ENCODE data around the gene DYNLL2. TPM values are rescaled to one million over a fixed set of nuclear protein-coding genes. Genes with fewer than 3 reads are reported as not detected.

The DYNLL2 gene
- polyA plus RNA-seq, 1 of the 3 experiments (the other 2 are of a cell fraction): 27.0 TPM

DNA sequence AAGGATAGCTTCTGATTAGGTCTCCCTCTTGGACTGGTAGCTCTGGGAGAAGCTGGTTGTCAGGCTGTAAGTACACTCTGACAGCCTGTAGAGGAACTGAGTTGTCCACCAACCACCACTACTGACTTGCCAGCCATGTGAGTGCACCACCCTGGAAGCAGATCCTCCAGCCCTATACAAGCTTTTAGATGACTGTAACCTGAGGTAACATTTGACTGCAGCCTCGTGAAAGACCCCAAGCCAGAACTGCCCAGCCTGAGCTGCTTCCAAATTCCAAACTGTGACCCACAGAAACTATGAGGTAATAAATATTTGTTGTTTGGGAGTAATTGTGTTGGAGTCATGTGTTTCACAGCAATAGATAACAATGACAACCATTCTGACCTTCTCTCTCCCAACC, 30.8 kb upstream of the DYNLL2 start:
- WGBS (ENCODE audit: low lambda C conversion rate): 25% methylated on average over 1 of the region's 1 CpG
- Histone ChIP-seq H3K27me3 (ENCODE audit: insufficient read depth) (peaks cover 9% of the 10 kb centered on the region; the same call in 1 of the 2 replicates), H3K27ac (ENCODE audit: low read depth in 2 of 2, low read length in 1 of 2) (no peak overlapping the region), H3K4me3 (ENCODE audit: low read depth in 2 of 2, low read length in 1 of 2) (no peak overlapping the region), H3K9me2 (no peaks in the 10 kb centered on the region), H2AFZ (ENCODE audit: low read depth) (no peak overlapping the region), H4K20me1 (ENCODE audit: insufficient read depth) (no peaks in the 10 kb centered on the region), H3F3A (replicated peaks; ENCODE audit: insufficient read depth) (no peaks in the 10 kb centered on the region), H3K4me2 (no peak overlapping the region), H3K9me3 (no peaks in the 10 kb centered on the region), H3K36me3 (replicated peaks in 1 of 2; ENCODE audit: control insufficient read depth in 1 of 2, insufficient read depth in 2 of 2, low read length in 1 of 2) (no peaks in the 10 kb centered on the region), H3K9ac (no peak overlapping the region), H3K79me2 (ENCODE audit: insufficient read depth) (no peaks in the 10 kb centered on the region), H3K4me1 (ENCODE audit: control insufficient read depth in 1 of 2, insufficient read depth in 2 of 2, low read depth in 1 of 2, low read length in 1 of 2) (peaks cover 0 to 8% of the 10 kb centered on the region in 2 experiments; a peak in 1 of 4 replicates)
- POLR2A ChIA-PET: no interaction called here
- CTCF ChIA-PET: interaction anchor here (0.6 to 3.6 kb wide), 5 partner anchors 18 to 1798 kb away, joined by 3 to 15 read pairs (median 3); partner anchors contain the start of gene SRSF1
- no peak for DNase-seq
- TF ChIP-seq JUND (IDR thresholded peaks at IDR 0.05): no peak
- TF ChIP-seq, protein P1, sequence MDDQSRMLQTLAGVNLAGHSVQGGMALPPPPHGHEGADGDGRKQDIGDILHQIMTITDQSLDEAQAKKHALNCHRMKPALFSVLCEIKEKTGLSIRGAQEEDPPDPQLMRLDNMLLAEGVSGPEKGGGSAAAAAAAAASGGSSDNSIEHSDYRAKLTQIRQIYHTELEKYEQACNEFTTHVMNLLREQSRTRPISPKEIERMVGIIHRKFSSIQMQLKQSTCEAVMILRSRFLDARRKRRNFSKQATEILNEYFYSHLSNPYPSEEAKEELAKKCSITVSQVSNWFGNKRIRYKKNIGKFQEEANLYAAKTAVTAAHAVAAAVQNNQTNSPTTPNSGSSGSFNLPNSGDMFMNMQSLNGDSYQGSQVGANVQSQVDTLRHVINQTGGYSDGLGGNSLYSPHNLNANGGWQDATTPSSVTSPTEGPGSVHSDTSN (IDR thresholded peaks at IDR 0.05): no peak
- no peak for TF ChIP-seq ZBTB33 (IDR thresholded peaks at IDR 0.05; ENCODE audit: borderline replicate concordance, low read depth)
- no peak for TF ChIP-seq RXRA (IDR thresholded peaks at IDR 0.05; ENCODE audit: borderline replicate concordance, low read depth)
- no peak for TF ChIP-seq POLR2AphosphoS5 (IDR thresholded peaks at IDR 0.05; ENCODE audit: low read depth, low read length)
- TF ChIP-seq GABPA (IDR thresholded peaks at IDR 0.05; ENCODE audit: low read depth): no peak
- TF ChIP-seq NFIC (IDR thresholded peaks at IDR 0.05; ENCODE audit: borderline replicate concordance): no peak
- TF ChIP-seq SIN3A (IDR thresholded peaks at IDR 0.05; ENCODE audit: borderline replicate concordance, low read depth, low read length): no peak
- no peak for TF ChIP-seq USF1 (IDR thresholded peaks at IDR 0.05; ENCODE audit: borderline replicate concordance, low read depth)
- no peak for TF ChIP-seq FOXM1 (IDR thresholded peaks at IDR 0.05; ENCODE audit: low read depth)
- TF ChIP-seq MAX (IDR thresholded peaks at IDR 0.05; ENCODE audit: low read depth): no peak
- no peak for TF ChIP-seq CHD2 (IDR thresholded peaks at IDR 0.05; ENCODE audit: low read length, partially characterized antibody)
- TF ChIP-seq TEAD4 (IDR thresholded peaks at IDR 0.05; ENCODE audit: borderline replicate concordance, insufficient read depth): no peak
- no peak for TF ChIP-seq TAF1 (IDR thresholded peaks at IDR 0.05; ENCODE audit: borderline replicate concordance, low read depth, low read length)
- no peak for TF ChIP-seq FOXJ3 (CRISPR knock-in tag; IDR thresholded peaks at IDR 0.05)

Data from SK-N-SH (cell line).